ENCODE data around the gene CAPN11.

Gene CAPN11

GRCh38 chr6:44123544-44123943 lies 35.1 kb upstream of the CAPN11 start:
- H3K27ac ChIP-seq (replicated peaks) = no peak overlapping the region
- H3K27me3 ChIP-seq (ENCODE audit: insufficient read depth, poor library complexity, severe bottlenecking) = no peaks in the 10 kb centered on the region
- no peak for TF ChIP-seq SPI1 (IDR thresholded peaks at IDR 0.05; ENCODE audit: borderline replicate concordance, low read depth)
- no peak for TF ChIP-seq GABPA (IDR thresholded peaks at IDR 0.05; ENCODE audit: low read depth)
- no peak for TF ChIP-seq REST (IDR thresholded peaks at IDR 0.05; ENCODE audit: insufficient replicate concordance, low read depth)
- TF ChIP-seq POLR2AphosphoS5 (IDR thresholded peaks at IDR 0.05; ENCODE audit: low read depth) = no peak
- TF ChIP-seq CTCF (IDR thresholded peaks at IDR 0.05; ENCODE audit: insufficient read depth, low read length) = no peak
- DNase-seq (ENCODE audit: low read depth in 1 of 2, low spot score in 1 of 2) = no peak
- H3K4me3 ChIP-seq (replicated peaks; ENCODE audit: insufficient read depth, low read length) = no peak overlapping the region

- TF ChIP-seq SPI1 (IDR thresholded peaks at IDR 0.05; ENCODE audit: borderline replicate concordance, low read depth) = no peak
- TF ChIP-seq POLR2AphosphoS5 (IDR thresholded peaks at IDR 0.05; ENCODE audit: low read depth) = no peak
- no peak for TF ChIP-seq CTCF (IDR thresholded peaks at IDR 0.05; ENCODE audit: insufficient read depth, low read length)
- TF ChIP-seq REST (IDR thresholded peaks at IDR 0.05; ENCODE audit: insufficient replicate concordance, low read depth) = no peak
- no peak for TF ChIP-seq GABPA (IDR thresholded peaks at IDR 0.05; ENCODE audit: low read depth)
- DNase-seq (ENCODE audit: low read depth in 1 of 2, low spot score in 1 of 2) = peak; percentile 36 to 41
- Histone ChIP-seq H3K27ac (replicated peaks) (peak overlapping the region; percentile 82), H3K4me3 (replicated peaks; ENCODE audit: insufficient read depth, low read length) (peak overlapping the region; percentile 88), H3K27me3 (ENCODE audit: insufficient read depth, poor library complexity, severe bottlenecking) (no peaks in the 10 kb centered on the region)
Observed at GRCh38 chr6:44126320-44127149, 32.1 kb upstream of the CAPN11 start.

GRCh38 chr6:44127186-44128019 lies 31.2 kb upstream of the CAPN11 start, which contains the start of the genes MRPL14 and TMEM63B:
Gene MRPL14, minus strand, starts transcription at chr6:44127452. Its CDS starts 10,841 bp downstream, at chr6:44116611.
Gene TMEM63B, plus strand, starts transcription at chr6:44127554. Its CDS starts 7,031 bp downstream, at chr6:44134585.
- Histone ChIP-seq H3K27me3 (ENCODE audit: insufficient read depth, poor library complexity, severe bottlenecking) (no peaks in the 10 kb centered on the region), H3K4me3 (replicated peaks; ENCODE audit: insufficient read depth, low read length) (peak within 1 kb of the TSS; percentile 88), H3K27ac (replicated peaks) (peak within 1 kb of the TSS; percentile 82)
- TF ChIP-seq POLR2AphosphoS5 (IDR thresholded peaks at IDR 0.05; ENCODE audit: low read depth) (peak; percentile 86), SPI1 (IDR thresholded peaks at IDR 0.05; ENCODE audit: borderline replicate concordance, low read depth) (no peak), REST (IDR thresholded peaks at IDR 0.05; ENCODE audit: insufficient replicate concordance, low read depth) (no peak), CTCF (IDR thresholded peaks at IDR 0.05; ENCODE audit: insufficient read depth, low read length) (no peak)
- peak; percentile 77 to 78 for DNase-seq (ENCODE audit: low read depth in 1 of 2, low spot score in 1 of 2)

All from HL-60 (cell line).